ENCODE results near the gene PDE7B.
"Not testable (repeated sequence)": the region's sequence is repeated elsewhere in the genome, so short reads cannot be mapped to it uniquely, and the experiment has no call there.

PDE7B gene

DNA sequence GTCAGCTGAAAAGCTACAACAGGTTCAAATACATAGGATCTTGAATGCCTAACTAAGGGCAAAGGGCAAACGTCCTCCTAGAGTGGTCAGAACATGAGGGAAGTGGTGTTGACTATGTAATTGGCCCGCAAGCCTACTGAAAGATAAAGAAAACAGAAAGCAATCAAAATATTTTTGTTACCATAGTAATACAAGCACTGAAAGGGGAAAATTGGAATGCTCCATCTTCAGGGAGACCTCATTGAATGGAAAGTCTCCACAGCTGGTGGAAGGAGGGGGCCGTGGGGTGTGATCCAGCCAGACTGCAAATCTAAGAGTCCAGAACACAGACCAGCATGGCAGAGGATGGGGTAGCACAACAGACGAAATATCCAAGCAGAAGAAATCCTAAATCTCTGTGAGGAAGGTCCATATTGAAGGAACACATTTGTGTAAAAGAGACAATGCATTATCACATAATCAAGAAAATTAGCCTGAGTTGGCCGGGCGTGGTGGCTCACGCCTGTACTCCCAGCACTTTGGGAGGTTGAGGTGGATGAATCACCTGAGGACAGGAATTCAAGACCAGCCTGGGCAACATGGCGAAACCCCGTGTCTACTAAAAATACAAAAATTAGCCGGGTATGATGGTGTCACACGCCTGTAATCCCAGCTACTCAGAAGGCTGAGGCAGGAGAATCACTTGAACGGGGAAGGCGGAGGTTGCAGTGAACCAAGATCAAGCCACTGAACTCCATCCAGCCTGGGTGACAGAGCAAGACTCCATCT lies 359.1 kb downstream of the PDE7B start:
- DNase-seq = no peak

DNA sequence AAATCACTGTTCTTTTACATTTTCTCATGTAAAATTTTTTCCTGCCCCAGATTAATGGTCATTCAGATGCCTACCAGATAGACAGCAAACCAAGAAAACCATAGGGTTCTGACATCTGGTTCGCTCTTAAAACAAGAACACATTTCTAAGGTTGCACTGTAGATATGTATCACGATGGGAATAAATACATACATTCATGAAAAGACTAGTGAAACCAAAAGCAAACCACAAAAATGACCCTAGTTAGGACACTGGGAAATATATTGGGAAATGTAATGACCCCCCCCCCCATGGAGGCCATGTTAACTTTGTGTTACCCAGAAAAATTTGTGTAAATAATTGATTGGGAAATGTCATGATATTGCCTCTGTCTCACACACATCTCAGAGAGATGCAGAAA lies 361.1 kb downstream of the PDE7B start:
- no peak for DNase-seq

DNA sequence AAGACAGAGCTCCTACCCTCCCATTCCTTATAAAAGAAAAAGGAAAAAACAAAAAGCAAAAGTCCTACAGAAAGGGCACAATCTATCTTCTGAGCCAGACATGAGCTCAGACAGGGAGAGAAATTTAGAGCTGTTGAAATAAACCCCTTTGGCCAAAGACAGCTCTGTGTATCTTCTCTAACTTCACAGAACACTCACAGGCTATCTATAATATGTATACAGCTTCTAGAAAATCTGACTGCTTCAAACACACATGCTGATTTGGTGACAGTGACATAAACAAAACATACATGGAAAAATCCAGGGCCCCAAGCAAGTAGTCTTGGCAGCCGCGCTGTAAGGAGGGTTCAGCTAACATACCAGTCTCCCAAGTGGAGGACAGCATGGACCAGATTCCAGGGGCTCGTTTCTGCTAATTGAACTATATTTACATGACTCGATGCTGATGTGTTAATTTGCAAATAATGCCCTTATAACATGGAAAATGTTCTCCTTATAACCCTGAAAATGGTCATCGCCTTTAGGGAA lies 361.6 kb downstream of the PDE7B start:
- DNase-seq = no peak

DNA sequence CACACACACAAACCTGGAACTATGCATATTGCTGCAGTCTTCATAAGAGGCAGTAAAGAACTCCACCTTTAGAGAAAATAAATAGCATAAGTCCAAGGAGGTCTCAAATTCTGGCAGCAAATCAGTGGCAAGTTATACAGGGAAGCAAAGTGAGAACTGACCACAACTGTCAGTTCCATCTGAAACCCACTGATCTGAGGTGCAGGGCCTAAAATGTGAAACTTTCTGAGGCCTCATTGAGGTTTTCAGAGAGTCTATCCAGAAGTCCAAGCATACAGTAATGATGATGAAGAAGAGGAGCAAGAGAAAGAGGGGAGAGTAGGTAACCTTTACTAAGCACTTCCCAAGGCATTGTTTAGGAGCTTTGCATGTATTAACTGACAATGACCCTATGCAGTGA lies 362.4 kb downstream of the PDE7B start:
- DNase-seq = no peak

DNA sequence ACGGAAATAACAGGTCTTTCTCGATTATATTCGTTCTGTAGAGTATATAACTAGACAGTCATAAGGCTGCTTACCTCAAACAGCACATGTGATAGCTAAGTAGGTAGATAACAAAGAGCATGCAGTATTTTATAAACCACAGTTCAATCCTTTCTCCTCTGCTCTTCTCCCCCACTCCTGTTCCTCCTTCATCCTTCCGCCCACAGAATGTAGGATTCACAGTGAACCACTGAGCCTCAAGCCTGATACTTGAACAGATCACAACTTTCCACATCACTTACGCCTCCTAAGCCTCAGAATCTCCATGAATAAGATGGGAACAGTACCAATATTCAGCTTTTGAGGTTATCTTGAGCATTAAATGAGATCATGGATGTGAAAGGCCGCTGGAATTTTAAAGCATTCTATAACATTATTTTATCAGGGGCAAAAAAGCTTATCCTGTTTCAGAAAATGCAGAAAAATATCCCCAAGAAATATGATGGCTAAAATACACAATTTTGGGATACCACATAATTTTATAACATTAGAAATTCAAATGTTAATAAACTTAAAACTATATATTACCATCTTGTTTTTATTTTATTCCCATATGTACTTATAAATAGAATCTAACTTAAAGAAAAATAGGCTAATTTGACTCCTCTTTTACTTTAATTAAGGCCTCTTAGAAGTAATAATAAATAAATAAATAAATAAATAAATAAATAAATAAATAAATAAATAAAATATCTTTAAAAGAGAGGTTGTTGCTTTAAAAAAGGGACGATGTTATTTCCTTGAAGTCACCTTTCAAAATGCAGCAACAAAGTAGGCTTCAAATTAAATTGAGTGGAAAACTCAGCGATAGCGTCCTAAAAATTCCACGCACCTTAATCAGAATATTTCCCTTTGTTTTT lies 365.3 kb downstream of the PDE7B start:
- DNase-seq = no peak

DNA sequence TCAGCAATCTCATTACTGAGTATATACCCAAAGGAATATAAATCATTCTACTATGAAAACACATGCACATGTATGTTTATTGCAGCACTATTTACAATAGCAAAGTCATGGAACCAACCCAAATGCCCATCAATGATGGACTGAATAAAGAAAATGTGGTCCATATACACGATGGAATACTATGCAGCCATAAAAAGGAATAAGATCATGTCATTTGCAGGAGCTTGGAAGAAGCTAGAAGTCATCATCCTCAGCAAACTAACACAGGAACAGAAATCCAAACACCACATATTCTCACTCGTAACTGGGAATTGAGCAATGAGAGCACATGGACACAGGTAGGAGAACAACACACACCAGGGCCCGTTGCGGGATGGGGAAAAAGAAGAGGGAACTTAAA lies 373.5 kb downstream of the PDE7B start:
- not testable (repeated sequence) for DNase-seq

DNA sequence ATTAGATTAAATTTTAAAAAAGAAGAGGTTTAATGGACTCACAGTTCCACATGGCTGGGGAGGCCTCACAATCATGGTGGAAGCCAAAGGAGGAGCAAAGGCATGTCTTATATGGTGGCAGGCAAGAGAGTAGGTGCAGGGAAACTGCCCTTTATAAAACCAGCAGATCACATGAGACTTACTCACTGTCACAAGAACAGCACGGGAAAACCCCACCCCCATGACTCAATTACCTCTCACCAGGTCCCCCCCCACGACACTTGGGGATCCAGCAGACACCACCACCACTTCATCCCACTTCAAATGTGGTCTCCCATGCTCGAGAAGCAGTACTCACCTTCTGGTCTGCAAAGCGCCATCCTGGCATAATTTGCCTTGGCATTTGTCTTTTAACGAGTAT lies 374.0 kb downstream of the PDE7B start:
- DNase-seq = no peak

DNA sequence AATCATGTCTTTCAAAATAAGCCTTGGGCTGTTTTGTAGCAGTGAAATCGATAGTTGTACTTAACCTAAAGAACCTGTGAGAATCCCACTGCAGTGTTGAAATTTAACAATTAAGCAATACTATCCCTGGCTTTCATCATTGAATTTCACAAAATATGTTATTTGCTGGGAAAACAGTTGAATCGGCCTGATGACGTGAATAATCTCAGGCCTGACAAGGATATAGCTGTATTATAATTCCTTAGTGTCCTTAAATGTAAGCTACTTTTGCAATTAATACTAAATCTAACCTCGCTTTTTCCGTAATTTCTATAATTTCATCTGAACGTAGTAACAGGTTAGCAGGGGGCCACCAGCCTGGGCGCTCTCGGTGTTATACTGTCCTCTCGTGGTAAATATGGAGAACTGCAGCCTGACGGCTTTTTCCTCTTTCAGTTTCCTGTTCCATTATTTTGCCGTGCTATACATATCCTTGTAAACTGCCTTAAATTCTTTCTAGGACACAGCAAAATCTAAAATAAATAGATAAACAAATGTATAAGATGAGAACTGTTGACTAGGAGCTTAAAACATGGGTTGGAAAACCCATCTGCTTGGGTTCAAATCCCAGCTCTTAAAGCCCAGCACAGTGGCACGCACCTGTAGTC lies 374.6 kb downstream of the PDE7B start:
- peak; percentile 71 for DNase-seq

DNA sequence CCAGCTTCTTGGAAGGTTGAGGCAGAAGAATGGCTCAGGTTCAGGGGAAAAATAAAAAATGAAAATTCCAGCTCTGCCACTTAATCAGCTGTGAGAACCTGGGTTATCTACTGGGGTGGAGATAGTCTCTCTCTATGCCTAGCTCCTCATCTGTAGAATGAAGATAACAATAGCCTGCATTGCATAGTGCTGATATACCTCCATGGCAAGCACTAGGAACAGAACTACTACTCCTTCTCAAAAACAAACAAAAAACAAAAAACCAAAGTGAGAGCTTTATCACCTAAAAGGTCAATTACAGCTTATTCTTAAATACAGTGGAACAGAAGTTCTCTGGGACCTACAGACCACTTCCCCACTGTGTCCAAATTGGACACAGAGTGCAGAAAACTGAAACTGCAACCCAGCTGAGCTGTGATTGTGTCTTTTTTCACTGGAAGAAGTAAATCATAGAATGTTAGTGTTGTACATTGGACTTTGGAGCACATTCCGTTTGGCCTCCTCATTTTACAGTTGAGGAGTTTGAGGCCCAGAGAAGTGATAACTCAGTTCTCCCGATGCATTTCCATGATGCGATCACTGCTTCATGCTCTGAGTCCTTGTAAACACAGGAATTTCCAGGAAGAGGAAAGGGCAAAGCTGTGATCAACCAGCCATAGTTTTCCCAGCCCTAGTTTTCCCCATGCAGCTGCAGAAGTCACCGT lies 375.3 kb downstream of the PDE7B start:
- DNase-seq = peak; percentile 89

DNA sequence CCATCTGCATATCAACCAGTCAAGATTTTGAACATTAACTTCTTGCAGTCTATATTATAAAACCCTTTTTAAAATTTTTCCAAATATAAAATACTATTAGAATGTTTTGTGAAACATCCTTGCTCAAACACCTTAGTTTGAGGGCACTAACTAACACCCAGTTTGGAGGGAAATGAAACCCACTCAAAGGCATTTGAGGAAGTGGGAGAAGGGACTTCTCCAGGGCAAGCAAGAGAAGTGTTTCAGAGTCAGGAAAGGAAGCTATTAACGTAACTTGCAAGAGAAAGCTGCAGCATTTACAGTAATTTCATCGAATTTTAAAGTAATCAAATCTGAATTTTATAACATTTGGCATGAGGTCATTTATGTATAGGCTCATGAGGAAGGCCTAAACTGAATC lies 377.3 kb downstream of the PDE7B start:
- DNase-seq = no peak

DNA sequence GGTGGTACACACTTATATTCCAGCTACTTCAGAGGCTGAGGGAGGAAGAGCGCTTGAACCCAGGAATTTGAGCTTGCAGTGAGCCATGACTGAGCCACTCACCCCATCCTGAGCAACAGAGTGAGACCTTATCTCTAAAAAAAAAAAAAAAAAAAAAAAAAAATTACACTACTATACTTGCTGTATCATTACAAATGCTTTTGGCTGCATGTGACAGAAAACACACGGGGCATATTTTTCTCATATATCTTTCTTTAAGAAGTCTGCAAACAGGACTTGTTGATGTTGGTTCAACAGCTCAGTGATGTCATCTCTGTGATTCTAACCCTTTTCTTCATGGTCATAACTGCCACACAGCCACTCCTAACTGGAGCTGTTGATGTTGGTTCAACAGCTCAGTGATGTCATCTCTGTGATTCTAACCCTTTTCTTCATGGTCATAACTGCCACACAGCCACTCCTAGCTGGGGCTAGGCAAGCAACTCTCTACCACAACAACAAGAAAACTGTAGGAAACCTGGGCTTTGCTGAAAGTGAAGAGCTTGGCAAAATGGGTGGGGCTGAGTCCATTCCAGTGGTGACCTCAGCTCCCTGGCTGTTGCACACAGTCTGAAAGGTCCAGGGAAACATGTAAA lies 378.8 kb downstream of the PDE7B start:
- no peak for DNase-seq

DNA sequence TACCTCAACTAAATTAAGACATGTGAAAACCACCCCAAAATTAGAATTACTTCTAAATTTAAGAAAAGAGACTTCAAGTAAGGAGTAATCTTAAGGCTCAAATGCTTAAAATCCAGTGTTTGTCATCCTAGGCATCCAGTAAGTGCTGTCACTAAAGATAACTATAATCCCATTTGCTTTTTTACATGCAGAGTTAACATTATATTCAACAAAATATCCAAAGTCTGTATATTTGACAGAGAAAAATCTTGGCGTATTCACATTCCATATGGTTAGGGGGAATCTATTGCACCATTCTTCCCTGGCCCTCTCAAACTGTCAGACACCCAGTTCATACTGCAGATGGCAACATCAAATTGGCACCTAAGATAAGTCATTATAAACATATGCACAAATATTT lies 381.2 kb downstream of the PDE7B start:
- DNase-seq = no peak

DNA sequence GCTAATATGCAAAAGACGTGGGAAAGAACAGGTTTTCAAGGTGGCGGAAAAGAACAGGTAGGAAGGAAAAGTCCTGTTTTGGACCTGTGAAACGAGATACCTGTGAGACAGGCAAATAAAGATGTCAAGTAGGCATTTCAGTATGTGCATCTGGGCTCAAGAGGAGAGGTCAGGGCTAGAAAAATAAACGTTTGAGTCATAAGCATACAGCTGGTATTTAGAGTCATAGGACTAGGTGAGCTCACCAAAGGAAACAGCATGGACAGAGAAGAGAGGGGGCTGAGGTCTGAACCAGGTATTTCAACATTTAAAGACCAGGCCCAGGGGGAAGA lies 383.7 kb downstream of the PDE7B start:
- DNase-seq = no peak

DNA sequence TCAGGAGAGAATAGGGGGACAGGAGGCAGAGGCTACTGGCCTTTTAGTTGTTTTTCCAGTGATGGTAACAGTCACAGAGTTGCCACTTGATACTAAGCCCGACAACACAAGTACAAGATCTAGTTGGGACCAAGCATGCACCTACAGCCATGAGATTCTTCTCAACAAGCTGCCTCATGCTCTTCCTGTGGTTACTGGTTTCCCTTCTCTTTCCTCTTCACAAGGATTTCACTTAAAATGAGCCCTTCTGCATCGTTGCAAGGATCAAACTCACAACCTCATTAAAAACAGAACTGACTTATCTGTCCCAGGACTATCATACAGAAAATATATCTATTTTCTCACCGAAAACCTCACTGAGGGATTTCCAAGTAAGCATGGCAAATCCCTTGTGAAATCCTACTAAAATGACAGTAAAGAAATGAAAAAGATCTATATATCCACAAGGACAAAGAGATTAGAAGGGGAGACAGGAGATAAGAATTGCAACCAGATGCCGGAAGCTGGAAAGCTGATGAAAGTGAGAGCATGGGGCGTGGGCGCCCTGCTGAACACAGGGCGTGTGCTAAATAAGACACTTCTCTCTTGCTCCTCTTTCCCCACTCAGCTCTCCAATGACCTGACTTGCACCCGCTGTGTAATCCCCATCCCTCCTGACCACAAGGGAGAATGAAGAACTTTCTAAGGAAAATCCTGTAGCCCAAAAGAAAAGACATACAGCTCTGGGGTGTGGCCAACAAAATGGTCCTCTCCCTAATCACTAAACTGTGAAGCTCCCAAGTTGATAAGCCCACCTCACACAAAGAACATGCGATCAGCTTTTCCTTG lies 385.2 kb downstream of the PDE7B start:
- peak; percentile 79 for DNase-seq

DNA sequence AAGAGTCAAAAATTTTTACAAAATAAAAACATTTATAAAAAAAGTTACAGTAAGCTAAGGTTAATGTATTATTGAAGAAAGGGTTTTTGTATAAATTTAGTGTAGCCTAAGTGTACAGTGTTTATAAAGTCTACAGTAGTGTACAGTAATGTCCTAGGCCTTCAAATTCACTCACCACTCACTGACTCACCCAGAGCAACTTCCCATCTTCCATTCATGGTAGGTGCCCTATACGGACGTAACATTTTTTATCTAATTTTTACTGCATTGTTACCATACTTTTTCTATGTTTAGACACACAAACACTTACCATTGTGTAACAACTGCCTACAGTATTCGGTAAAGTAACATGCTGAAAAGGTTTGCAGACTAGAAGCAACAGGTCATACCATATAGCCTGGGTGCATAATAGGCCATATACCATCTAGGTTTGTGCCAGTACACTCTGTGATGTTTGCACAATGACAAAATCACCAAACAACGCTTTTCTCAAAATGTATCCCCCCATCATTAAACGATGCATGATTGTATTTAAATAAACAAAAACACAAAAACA lies 392.6 kb downstream of the PDE7B start:
- DNase-seq = no peak

Measured in hematopoietic multipotent progenitor cell treated with erythropoietin and hydrocortisone succinate and interleukin-3 and kit ligand, for 8 days (in vitro differentiated cells).